ENCODE measurements around the gene TMEM94. TPM values are rescaled to one million over a fixed set of nuclear protein-coding genes. Genes with fewer than 3 reads are reported as not detected.

TMEM94 gene
- total and polyA plus RNA-seq, 2 of the 8 experiments (the other 6 are each of a cell fraction or from before 2014, with no cell fraction given), result 54.8 to 69.9 TPM

- 94% methylated on average over 5 of the region's 5 CpGs; no CpG with 5 or more reads in 1 of the 2 experiments for WGBS, 2 experiments (ENCODE audit: extremely low coverage in 1 of 2, insufficient coverage in 1 of 2, insufficient read length in 1 of 2, insufficient replicate concordance in 2 of 2, low coverage in 1 of 2, low lambda C conversion rate in 2 of 2, missing lambda C conversion rate in 1 of 2)
- no peak for FAIRE-seq
- CTCF ChIA-PET (ENCODE audit: partially characterized antibody), result interaction anchor here (0.7 to 3.3 kb wide), 12 partner anchors 10 to 373 kb away, joined by 3 to 13 read pairs (median 4); no protein-coding TSS in a partner anchor
- TF ChIP-seq SRF (IDR thresholded peaks at IDR 0.05; ENCODE audit: low read depth, low read length) (no peak), NANOG (IDR thresholded peaks at IDR 0.05; ENCODE audit: insufficient read depth, low read depth, low read length, poor library complexity, severe bottlenecking) (no peak), RFX5 (IDR thresholded peaks at IDR 0.05; ENCODE audit: borderline replicate concordance, low read depth, low read length) (no peak), CTCF (IDR thresholded peaks at IDR 0.05; ENCODE audit: control extremely low read depth in 1 of 3, insufficient read depth in 1 of 3, low read depth in 1 of 3, low read length in 3 of 3) (no peak), ATF2 (IDR thresholded peaks at IDR 0.05; ENCODE audit: low read length) (no peak), EP300 (IDR thresholded peaks at IDR 0.05; ENCODE audit: borderline replicate concordance in 1 of 2, low read depth in 2 of 2, low read length in 2 of 2) (no peak), CBX5 (IDR thresholded peaks at IDR 0.05; ENCODE audit: low read depth, low read length) (no peak)
- TF ChIP-seq, protein P1, sequence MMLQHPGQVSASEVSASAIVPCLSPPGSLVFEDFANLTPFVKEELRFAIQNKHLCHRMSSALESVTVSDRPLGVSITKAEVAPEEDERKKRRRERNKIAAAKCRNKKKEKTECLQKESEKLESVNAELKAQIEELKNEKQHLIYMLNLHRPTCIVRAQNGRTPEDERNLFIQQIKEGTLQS (IDR thresholded peaks at IDR 0.05; ENCODE audit: insufficient read depth, low read depth, low read length), result no peak
Measured at GRCh38 chr17:75486951-75487350, 30.5 kb downstream of the TMEM94 start.

More at GRCh38 chr17:75486951-75487350, 30.5 kb downstream of the TMEM94 start:
- no peak overlapping the region for H2BK120ac ChIP-seq (replicated peaks; ENCODE audit: low read depth, low read length)
- H2BK20ac ChIP-seq (ENCODE audit: low read length), result no peak overlapping the region
- no peak overlapping the region for H3K4ac ChIP-seq (replicated peaks; ENCODE audit: insufficient read length, low read depth, low read length)
- no peaks in the 10 kb centered on the region for H3K9me3 ChIP-seq (ENCODE audit: insufficient read depth in 2 of 2, low read depth in 1 of 2, low read length in 1 of 2)
- H3K27me3 ChIP-seq (replicated peaks in 1 of 4; ENCODE audit: control insufficient read depth in 3 of 4, extremely low read depth in 1 of 4, insufficient read depth in 3 of 4, low read length in 3 of 4), result no peaks in the 10 kb centered on the region
- no peak overlapping the region for H4K8ac ChIP-seq (ENCODE audit: extremely low read depth, insufficient read depth, low read length)
- H4K91ac ChIP-seq (replicated peaks; ENCODE audit: insufficient read length, low read length), result no peak overlapping the region
- H3K18ac ChIP-seq (ENCODE audit: extremely low read depth, low read length), result no peak overlapping the region
- no peaks in the 10 kb centered on the region; the same call in none of the 2 replicates for H3K79me1 ChIP-seq (ENCODE audit: low read depth, low read length)
- POLR2A ChIA-PET (ENCODE audit: partially characterized antibody), result interaction anchor here (0.5 to 0.9 kb wide), 2 partner anchors 14 to 385 kb away, joined by 3 read pairs; no protein-coding TSS in a partner anchor
- H3K36me3 ChIP-seq (ENCODE audit: control insufficient read depth in 2 of 4, insufficient read depth in 4 of 4, low read length in 3 of 4), result peaks cover 0 to 2% (median 0%) of the 10 kb centered on the region in 4 experiments; a peak in 1 of 8 replicates
- H3K23me2 ChIP-seq (ENCODE audit: low read depth, low read length), result no peaks in the 10 kb centered on the region
- H3K4me2 ChIP-seq (ENCODE audit: insufficient read depth in 1 of 2, low read depth in 2 of 2, low read length in 2 of 2), result no peak overlapping the region
- H2AK5ac ChIP-seq (ENCODE audit: low read depth, low read length), result no peak overlapping the region
- no peak overlapping the region for H3K56ac ChIP-seq (replicated peaks; ENCODE audit: insufficient read length, low read depth, low read length)
- no peak overlapping the region for H3K4me3 ChIP-seq (ENCODE audit: extremely low read depth in 1 of 4, insufficient read depth in 2 of 4, low read depth in 3 of 4, low read length in 4 of 4)
- DNase-seq (ENCODE audit: low read depth in 1 of 2, low spot score in 2 of 2), result no peak
- no peak overlapping the region for H2AFZ ChIP-seq (ENCODE audit: low read length)
- no peak overlapping the region for H2BK12ac ChIP-seq (ENCODE audit: low read depth, low read length)
- peaks cover 0 to 9% of the 10 kb centered on the region in 2 experiments for H4K20me1 ChIP-seq (replicated peaks in 1 of 2; ENCODE audit: control insufficient read depth in 1 of 2, insufficient read depth in 2 of 2, low read length in 2 of 2)
- H2BK15ac ChIP-seq (ENCODE audit: low read length), result no peak overlapping the region
- no peak overlapping the region for H3K9ac ChIP-seq (replicated peaks in 1 of 4; ENCODE audit: extremely low read depth in 1 of 4, low read depth in 3 of 4, low read length in 3 of 4)
- H3K14ac ChIP-seq (ENCODE audit: insufficient read length), result no peak overlapping the region
- H4K5ac ChIP-seq (ENCODE audit: insufficient read length, low read depth, low read length), result no peak overlapping the region
- H3K23ac ChIP-seq (ENCODE audit: insufficient read length), result no peak overlapping the region
- H3K27ac ChIP-seq (ENCODE audit: low read depth, low read length), result no peak overlapping the region
- peak overlapping the region; percentile 12; the same call in 1 of the 2 replicates for H2BK5ac ChIP-seq (ENCODE audit: low read depth, low read length)
- no peaks in the 10 kb centered on the region for H3K79me2 ChIP-seq (ENCODE audit: control insufficient read depth in 1 of 2, insufficient read depth in 2 of 2, low read length in 2 of 2)
- H3K4me1 ChIP-seq (replicated peaks in 1 of 4; ENCODE audit: control insufficient read depth in 3 of 4, insufficient read depth in 4 of 4, low read length in 3 of 4), result no peaks in the 10 kb centered on the region; a peak in 1 of 7 replicates

All from H1 (cell line).